Measurements from ENCODE around the gene FNDC3B.

FNDC3B gene

DNA sequence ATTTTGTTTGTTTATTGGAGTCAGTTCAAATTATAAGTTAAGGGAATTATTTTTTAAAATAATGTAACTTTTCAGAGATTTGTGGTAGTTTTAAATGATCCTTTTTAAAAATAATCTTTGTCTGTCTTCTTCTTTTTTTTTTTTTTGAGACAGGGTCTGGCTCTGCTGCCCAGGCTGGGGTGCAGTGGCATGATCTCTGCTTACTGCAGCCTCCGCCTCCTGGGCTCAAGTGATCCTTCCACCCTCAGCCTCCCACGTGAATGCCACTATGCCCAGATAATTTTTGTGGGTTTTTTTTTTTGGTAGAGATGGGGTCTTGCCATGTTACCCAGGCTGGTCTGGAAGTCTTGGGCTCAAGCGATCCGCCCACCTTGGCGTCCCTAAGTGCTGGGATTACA is 12.6 kb downstream of the FNDC3B start:
- in situ Hi-C loops (cut with HindIII; ENCODE audit: low sequenced_read_pairs) = no loop called here

- in situ Hi-C loops (cut with HindIII; ENCODE audit: low sequenced_read_pairs) = no loop called here
Measured at GRCh38 chr3:172052405-172052804, 13.0 kb downstream of the FNDC3B start.

DNA sequence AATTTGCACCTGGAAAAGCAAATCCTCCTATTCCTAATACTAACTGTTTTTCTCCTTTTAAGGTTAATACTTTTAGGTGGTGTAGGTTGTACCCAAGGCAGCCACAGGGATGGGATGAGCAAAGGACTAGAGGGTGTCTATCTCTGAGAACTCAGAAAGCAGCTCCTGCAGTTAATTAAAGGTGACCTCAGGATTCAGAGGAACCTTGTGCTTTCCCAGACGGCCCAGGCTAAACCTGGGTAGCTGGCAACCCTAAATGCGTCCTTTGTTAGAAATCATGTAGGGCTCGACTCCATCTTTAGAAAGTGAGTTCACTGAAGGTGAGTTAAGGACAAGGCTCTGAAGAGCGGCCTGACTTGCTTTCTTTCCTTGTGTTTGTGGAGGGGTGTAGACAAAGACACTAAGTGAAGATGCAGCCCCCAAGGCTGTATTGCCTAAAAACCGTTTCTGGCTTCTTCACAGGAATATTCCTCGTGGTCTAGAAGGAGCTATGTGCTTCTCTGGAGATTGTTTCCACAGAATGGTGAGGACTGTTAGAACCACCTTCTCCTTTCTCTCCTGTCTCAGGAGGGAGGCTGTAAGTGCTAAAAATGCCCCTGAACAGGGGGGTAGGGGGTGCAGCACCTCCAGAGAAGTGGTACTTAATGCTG is 14.9 kb downstream of the FNDC3B start:
- in situ Hi-C loops (cut with HindIII; ENCODE audit: low sequenced_read_pairs) = no loop called here

GRCh38 chr3:172056416-172056815 is 17.0 kb downstream of the FNDC3B start:
- in situ Hi-C loops (cut with HindIII; ENCODE audit: low sequenced_read_pairs) = no loop called here

GRCh38 chr3:172057059-172057458 is 17.7 kb downstream of the FNDC3B start:
- in situ Hi-C loops (cut with HindIII; ENCODE audit: low sequenced_read_pairs) = no loop called here

DNA sequence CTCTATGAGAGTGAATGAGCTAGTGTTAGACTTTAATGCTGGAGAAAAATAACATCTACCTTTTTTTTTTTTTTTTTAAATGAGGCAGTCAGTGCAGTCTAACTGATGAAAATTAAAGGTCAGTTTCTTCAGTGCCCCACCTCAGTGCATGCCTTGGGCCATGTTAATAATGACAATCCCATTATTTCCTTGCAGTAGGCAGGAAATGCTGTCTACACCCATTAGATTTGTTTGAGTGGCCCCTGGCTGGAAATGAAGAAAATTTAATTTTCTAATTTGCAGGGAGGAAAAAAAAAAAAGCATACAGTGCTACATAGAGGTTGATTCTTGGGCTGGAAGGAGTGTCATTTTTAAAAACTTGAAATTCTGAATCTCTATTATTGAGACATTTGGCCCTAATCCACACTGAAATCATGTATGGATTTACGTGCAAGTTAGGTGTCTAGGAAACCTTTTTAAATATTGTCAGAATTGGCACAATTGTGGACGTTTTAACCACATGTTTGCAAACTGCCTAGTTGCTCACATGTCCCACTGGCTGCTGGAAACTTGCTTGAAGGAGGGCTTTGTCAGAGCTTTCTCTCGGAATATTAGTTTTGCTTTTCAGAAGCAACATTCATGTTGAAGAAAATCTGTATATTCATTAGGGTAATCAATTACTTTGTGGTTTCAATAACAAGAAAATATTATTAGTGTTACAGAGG is 18.4 kb downstream of the FNDC3B start:
- in situ Hi-C loops (cut with HindIII; ENCODE audit: low sequenced_read_pairs) = no loop called here

GRCh38 chr3:172059532-172059931 is 20.2 kb downstream of the FNDC3B start:
- in situ Hi-C loops (cut with HindIII; ENCODE audit: low sequenced_read_pairs) = no loop called here

GRCh38 chr3:172060234-172060633 is 20.9 kb downstream of the FNDC3B start:
- in situ Hi-C loops (cut with HindIII; ENCODE audit: low sequenced_read_pairs) = no loop called here

DNA sequence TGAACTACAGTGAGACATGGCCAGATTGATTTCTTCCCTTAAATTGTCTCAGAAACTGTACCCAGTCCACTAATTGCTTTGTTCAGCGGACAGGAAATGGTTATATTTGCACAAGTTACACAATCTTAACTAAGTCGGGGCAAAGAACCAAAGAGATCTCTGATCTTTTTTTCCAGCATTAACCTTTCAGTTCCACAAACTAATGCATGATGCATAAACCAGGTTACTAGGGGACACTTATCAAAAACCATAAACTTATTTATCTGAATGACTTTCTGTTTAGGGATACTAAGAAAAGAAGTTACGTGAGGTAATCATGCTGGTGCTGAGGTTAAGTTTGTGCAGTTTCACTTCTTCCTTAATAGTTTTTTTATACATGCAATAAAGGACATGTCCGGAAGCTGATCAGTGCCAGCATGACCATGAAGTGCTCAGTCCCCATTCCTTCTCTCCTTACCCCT is 22.4 kb downstream of the FNDC3B start:
- in situ Hi-C loops (cut with HindIII; ENCODE audit: low sequenced_read_pairs) = no loop called here

GRCh38 chr3:172062761-172063160 is 23.4 kb downstream of the FNDC3B start:
- in situ Hi-C loops (cut with HindIII; ENCODE audit: low sequenced_read_pairs) = no loop called here

DNA sequence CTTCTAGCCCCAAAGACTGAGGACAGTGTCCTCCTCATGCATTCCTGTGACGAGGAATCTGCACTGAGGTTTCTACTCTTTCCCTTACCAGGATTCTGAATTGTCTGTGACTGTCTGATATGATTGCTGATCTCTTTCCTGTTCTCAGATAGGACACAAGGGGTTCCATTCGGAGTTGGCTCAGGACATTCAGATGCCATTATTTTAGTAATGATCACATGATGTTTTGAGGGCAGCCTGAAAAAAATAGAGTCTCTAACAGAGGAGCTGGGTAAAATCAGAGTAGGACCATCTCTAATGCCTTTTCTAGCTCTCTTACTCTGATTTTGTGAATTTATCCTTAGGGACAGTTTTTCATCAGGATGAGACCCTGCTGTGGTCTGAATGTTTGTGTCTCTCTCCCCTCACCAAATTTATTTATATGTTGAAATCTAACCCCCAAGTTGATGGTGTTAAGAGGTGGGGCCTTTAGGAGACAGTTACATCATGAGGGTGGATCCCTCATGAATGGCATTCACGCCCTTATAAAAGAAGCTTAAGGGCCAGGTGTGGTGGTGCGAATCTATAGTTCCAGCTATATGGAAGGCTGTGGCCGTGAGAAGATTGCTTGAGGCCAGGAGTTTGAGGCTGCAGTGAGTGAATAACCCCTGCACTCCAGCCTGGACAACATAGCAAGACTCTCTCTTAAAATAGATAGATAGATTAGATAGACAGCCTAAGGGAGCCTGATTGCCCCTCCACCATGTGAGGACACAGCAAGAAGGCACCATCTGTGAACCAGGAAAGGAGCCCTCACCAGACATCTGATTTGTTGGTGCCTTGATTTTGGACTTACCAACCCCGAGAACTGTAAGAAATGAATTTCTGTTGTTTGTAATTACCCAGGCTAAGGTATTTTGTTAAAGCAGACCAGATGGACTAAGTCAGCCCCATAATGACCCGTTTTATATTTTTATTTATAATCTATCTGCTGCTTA is 24.4 kb downstream of the FNDC3B start:
- in situ Hi-C loops (cut with HindIII; ENCODE audit: low sequenced_read_pairs) = no loop called here

DNA sequence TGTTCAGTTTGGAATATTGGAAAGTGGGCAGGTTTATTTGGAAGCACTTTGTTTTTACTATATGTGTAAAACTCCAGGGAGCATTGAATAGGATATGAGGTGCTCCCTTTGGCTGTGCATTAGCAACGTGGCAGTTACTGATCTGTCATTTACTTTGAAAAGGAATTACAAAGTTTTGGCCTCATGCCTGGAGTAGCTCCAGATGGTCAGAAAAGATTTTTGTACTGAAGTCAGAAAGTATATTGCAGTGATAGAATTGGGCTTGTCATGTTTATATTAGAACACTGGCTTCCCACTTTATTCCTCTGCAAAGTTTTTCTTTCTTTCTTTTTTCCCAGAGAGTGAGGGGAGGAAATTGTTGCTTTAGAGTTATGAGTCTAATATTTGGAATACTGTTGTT is 26.1 kb downstream of the FNDC3B start:
- in situ Hi-C loops (cut with HindIII; ENCODE audit: low sequenced_read_pairs) = no loop called here

- in situ Hi-C loops (cut with HindIII; ENCODE audit: low sequenced_read_pairs) = no loop called here
Measured at GRCh38 chr3:172065967-172066762, 26.8 kb downstream of the FNDC3B start.

GRCh38 chr3:172066880-172067796 is 27.8 kb downstream of the FNDC3B start:
- in situ Hi-C loops (cut with HindIII; ENCODE audit: low sequenced_read_pairs) = no loop called here

- in situ Hi-C loops (cut with HindIII; ENCODE audit: low sequenced_read_pairs) = no loop called here
Measured at GRCh38 chr3:172067837-172068440, 28.6 kb downstream of the FNDC3B start.

- in situ Hi-C loops (cut with HindIII; ENCODE audit: low sequenced_read_pairs) = no loop called here
Measured at GRCh38 chr3:172068977-172069376, 29.6 kb downstream of the FNDC3B start.

DNA sequence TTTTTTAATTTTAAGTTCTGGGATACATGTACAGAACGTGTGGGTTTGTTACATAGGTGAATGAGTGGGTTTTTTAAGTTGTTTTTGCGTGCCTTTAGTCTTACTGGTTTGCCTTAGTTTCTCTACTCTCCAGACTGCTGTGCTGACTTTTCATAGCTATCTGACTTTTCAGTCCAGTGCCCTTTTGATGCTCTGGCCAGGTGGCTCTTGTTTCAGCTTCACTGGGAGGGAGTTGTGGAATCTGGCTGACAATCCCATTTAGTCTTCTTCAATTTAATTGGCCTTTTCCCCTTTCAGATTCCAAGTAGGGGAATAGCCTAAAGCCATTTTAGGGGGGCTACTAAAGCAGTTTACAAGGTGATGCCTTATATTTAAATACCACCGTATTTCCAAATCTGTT is 30.1 kb downstream of the FNDC3B start:
- in situ Hi-C loops (cut with HindIII; ENCODE audit: low sequenced_read_pairs) = no loop called here

GRCh38 chr3:172070269-172070668 is 30.9 kb downstream of the FNDC3B start:
- in situ Hi-C loops (cut with HindIII; ENCODE audit: low sequenced_read_pairs) = no loop called here

DNA sequence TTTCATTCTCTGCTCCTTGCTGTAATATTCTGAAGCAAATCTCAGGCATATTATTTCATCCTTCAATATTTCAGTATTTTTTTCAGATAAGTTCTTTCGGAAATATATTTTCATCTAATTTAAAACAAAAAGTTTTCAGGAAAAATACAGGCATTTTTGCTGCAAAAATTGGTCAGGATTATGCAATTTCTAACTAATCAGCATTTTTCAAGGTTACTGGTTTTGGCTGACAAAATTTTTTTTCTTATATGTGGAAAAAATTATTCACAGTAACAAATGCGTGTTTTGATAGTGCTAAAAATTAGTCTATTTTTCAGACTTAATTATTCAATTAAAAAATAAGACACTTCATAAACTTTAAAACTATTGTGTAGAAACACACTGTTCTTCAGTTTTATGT is 31.4 kb downstream of the FNDC3B start:
- in situ Hi-C loops (cut with HindIII; ENCODE audit: low sequenced_read_pairs) = no loop called here

All from endothelial cell of hepatic sinusoid (primary cell).